Prostate gland (tissue), 2 donors: Measurements from ENCODE around the gene IL36B. TPM values are rescaled to one million over a fixed set of nuclear protein-coding genes. Genes with fewer than 3 reads are reported as not detected.

Source experiments
- DNase-seq: peaks from one replicate; pipeline ENCODE4 v3.0.0-alpha.2; 2019; ENCODE audit warnings: low spot score
- H3K27ac ChIP-seq, 2 donors: fragments of 200-600 bp; sonication (generic); 2 replicates each; pipeline ENCODE4 v1.5.1; 2017 to 2019
- H3K27me3 ChIP-seq: fragments of 200-600 bp; sonication (generic); replicated peaks from 2 replicates; pipeline ENCODE4 v1.5.1; 2019; ENCODE audit not compliant: insufficient read depth
- H3K36me3 ChIP-seq, 2 donors: fragments of 200-600 bp; sonication (generic); 1 replicate in 1 of 2; 2 replicates in 1 of 2; pipeline versions ENCODE4 v1.5.1 to v1.8.1; 2017 to 2019
- H3K4me1 ChIP-seq: fragments of 200-600 bp; sonication (generic); replicated peaks from 2 replicates; pipeline ENCODE4 v1.5.1; 2019
- H3K4me3 ChIP-seq, 2 donors: fragments of 200-600 bp; sonication (generic); 2 replicates each; pipeline ENCODE4 v1.5.1; 2017 to 2019
- H3K9me3 ChIP-seq: fragments of 200-600 bp; sonication (generic); 2 replicates; pipeline ENCODE4 v1.5.1; 2017
- CTCF ChIP-seq, 4 experiments: fragments of 200-600 bp in 2 of 4; fragments of 450-650 bp in 2 of 4; sonication (generic) in 2 of 4; IDR thresholded peaks; 1 replicate in 3 of 4; 2 replicates in 1 of 4; pipeline ENCODE4 v1.5.1; 2016 to 2019; ENCODE audit warnings: antibody characterized with exemption in 4 of 4, mild to moderate bottlenecking in 2 of 4, moderate library complexity in 2 of 4
- POLR2A ChIP-seq: fragments of 450-650 bp; IDR thresholded peaks from one replicate; pipeline ENCODE4 v1.6.1; 2016; ENCODE audit warnings: antibody characterized with exemption, mild to moderate bottlenecking
- POLR2AphosphoS5 ChIP-seq: sonication (generic); formaldehyde crosslinking; IDR thresholded peaks from one replicate; pipeline ENCODE4 v1.6.1; 2017; ENCODE audit warnings: antibody characterized with exemption
- WGBS: methylation state at CpG from one replicate; pipeline ENCODE4 v1.1.5; 2018; 5-methylcytosine and 5-hydroxymethylcytosine counted together
- intact Hi-C: fragments of 100-400 bp; cut with DNase I; formaldehyde crosslinking; loops from one replicate; pipeline ENCODE4 v1.14.2; 2022
- total RNA-seq, 2 donors: library from RNA; depleted of rRNA; stranded (reverse); fragments of >200 nt; gene quantifications; one replicate each; pipeline ENCODE4 v1.1.0, GENCODE V29; 2016

The IL36B gene
- total RNA-seq, 2 donors from 2014 or later, result not detected

- intact Hi-C loops, result no loop called here
- Histone ChIP-seq H3K4me3 (no peak overlapping the region), H3K36me3 (no peaks in the 10 kb centered on the region), H3K27ac (no peak overlapping the region), H3K4me1 (no peaks in the 10 kb centered on the region), H3K27me3 (no peaks in the 10 kb centered on the region), H3K9me3 (no peaks in the 10 kb centered on the region)
- no peak for DNase-seq
- 48% methylated on average over 2 of the region's 2 CpGs for WGBS
- no peak for TF ChIP-seq POLR2AphosphoS5
- TF ChIP-seq CTCF (IDR thresholded peaks at IDR 0.05), result no peak
- TF ChIP-seq POLR2A, result no peak
Measured at GRCh38 chr2:113010088-113010487, 42.6 kb downstream of the IL36B start.

GRCh38 chr2:113009622-113010021 is 43.0 kb downstream of the IL36B start:
- intact Hi-C loops, result no loop called here
- 73% methylated on average over 1 of the region's 1 CpG for WGBS

GRCh38 chr2:113007250-113007649 is 45.4 kb downstream of the IL36B start:
- 61% methylated on average over 1 of the region's 1 CpG for WGBS
- Histone ChIP-seq H3K4me1 (no peaks in the 10 kb centered on the region), H3K36me3 (no peaks in the 10 kb centered on the region), H3K4me3 (no peak overlapping the region), H3K9me3 (no peaks in the 10 kb centered on the region), H3K27me3 (no peaks in the 10 kb centered on the region), H3K27ac (no peak overlapping the region)
- DNase-seq, result no peak
- TF ChIP-seq POLR2A, result no peak
- intact Hi-C loops, result no loop called here

More at GRCh38 chr2:113009622-113010021, 43.0 kb downstream of the IL36B start:
- DNase-seq, result no peak
- H3K9me3 ChIP-seq, result no peaks in the 10 kb centered on the region
- TF ChIP-seq POLR2A, result no peak
- TF ChIP-seq CTCF (IDR thresholded peaks at IDR 0.05), result no peak
- TF ChIP-seq POLR2AphosphoS5, result no peak
- no peak overlapping the region for H3K27ac ChIP-seq
- H3K36me3 ChIP-seq, result no peaks in the 10 kb centered on the region
- no peaks in the 10 kb centered on the region for H3K27me3 ChIP-seq
- H3K4me1 ChIP-seq, result no peaks in the 10 kb centered on the region
- no peak overlapping the region for H3K4me3 ChIP-seq

DNA sequence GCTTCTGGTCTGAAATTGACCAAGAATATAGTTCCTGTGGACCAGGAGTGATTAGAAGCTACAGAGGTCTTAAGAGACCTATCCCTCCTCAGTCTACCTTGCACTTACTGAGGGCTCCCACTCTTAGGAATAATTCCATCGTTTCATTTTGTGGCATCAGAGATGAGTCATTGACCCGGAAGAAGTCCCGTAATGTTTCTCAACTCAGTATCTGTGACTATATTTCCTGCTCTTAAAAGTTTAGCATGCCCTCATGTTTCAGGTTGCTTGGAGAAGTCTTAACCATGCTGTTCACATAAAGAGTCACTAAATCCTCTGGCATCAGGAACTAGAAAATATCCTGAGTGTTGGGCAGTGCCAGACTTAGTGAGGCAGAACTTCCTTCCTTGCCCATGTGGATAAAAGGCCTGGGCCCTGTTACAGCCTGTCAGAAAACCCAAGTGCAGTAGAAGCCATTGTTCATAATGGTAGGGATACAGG is 47.6 kb downstream of the IL36B start, which contains the start of gene IL36A:
IL36A (plus strand) TSS at position 430 of the 480 bp plus-strand sequence. CDS start 413 bp downstream, outside the sequence.
- TF ChIP-seq POLR2A (no peak), POLR2AphosphoS5 (no peak), CTCF (IDR thresholded peaks at IDR 0.05) (no peak)
- Histone ChIP-seq H3K9me3 (no peaks in the 10 kb centered on the region), H3K27me3 (no peaks in the 10 kb centered on the region), H3K36me3 (no peaks in the 10 kb centered on the region), H3K27ac (no peak within 1 kb of the TSS), H3K4me1 (no peaks in the 10 kb centered on the region), H3K4me3 (no peak within 1 kb of the TSS)
- intact Hi-C loops, result no loop called here
- DNase-seq, result no peak
- 91% methylated on average over 3 of the region's 3 CpGs for WGBS

GRCh38 chr2:113002677-113003076 is 50.0 kb downstream of the IL36B start:
- H3K4me3 ChIP-seq, result no peak overlapping the region
- H3K9me3 ChIP-seq, result no peaks in the 10 kb centered on the region
- H3K36me3 ChIP-seq, result no peaks in the 10 kb centered on the region
- 84% methylated on average over 2 of the region's 2 CpGs for WGBS
- H3K27ac ChIP-seq, result no peak overlapping the region
- TF ChIP-seq POLR2A (no peak), CTCF (IDR thresholded peaks at IDR 0.05) (no peak), POLR2AphosphoS5 (no peak)
- H3K4me1 ChIP-seq, result no peaks in the 10 kb centered on the region
- intact Hi-C loops, result no loop called here
- H3K27me3 ChIP-seq, result no peaks in the 10 kb centered on the region
- DNase-seq, result no peak
